ENCODE measurements around the gene SFTPD.
"Not testable (repeated sequence)": the region's sequence is repeated elsewhere in the genome, so short reads cannot be mapped to it uniquely, and the experiment has no call there.

Gene SFTPD

GRCh38 chr10:79948976-79949722, at the start of gene SFTPD:
Gene SFTPD (minus strand): TSS chr10:79949105. CDS start chr10:79946659, 2,446 bp downstream.
- no peak for DNase-seq

- peak; percentile 30 for DNase-seq
Observed at GRCh38 chr10:79995979-79996634, 47.2 kb upstream of the SFTPD start.

GRCh38 chr10:79994556-79994955, 45.7 kb upstream of the SFTPD start:
- DNase-seq, result no peak

- DNase-seq, result not testable (repeated sequence)
Observed at GRCh38 chr10:79988199-79988598, 39.3 kb upstream of the SFTPD start.

- not testable (repeated sequence) for DNase-seq
Observed at GRCh38 chr10:79986661-79987060, 37.8 kb upstream of the SFTPD start.

GRCh38 chr10:79985481-79986072, 36.7 kb upstream of the SFTPD start:
- no peak for DNase-seq

- no peak for DNase-seq
Observed at GRCh38 chr10:79984851-79985250, 35.9 kb upstream of the SFTPD start.

GRCh38 chr10:79983286-79983909, 34.5 kb upstream of the SFTPD start:
- no peak for DNase-seq

GRCh38 chr10:79982861-79983260, 34.0 kb upstream of the SFTPD start:
- DNase-seq, result no peak

GRCh38 chr10:79982362-79982800, 33.5 kb upstream of the SFTPD start:
- no peak for DNase-seq

- no peak for DNase-seq
Observed at GRCh38 chr10:79981450-79982361, 32.8 kb upstream of the SFTPD start.

- DNase-seq, result no peak
Observed at GRCh38 chr10:79980711-79981110, 31.8 kb upstream of the SFTPD start.

- DNase-seq, result no peak
Observed at GRCh38 chr10:79979976-79980687, 31.2 kb upstream of the SFTPD start.

- no peak for DNase-seq
Observed at GRCh38 chr10:79979310-79979975, 30.5 kb upstream of the SFTPD start.

GRCh38 chr10:79976999-79977398, 28.1 kb upstream of the SFTPD start:
- no peak for DNase-seq

- DNase-seq, result no peak
Observed at GRCh38 chr10:79970062-79970461, 21.2 kb upstream of the SFTPD start.

- no peak for DNase-seq
Observed at GRCh38 chr10:79947787-79948424, 999 bp downstream of the SFTPD start.

- no peak for DNase-seq
Observed at GRCh38 chr10:79947083-79947415, 1.9 kb downstream of the SFTPD start.

GRCh38 chr10:79946271-79947082, 2.4 kb downstream of the SFTPD start:
- DNase-seq, result no peak

Data from NCI-H1694 treated with DMSO at 0.1 percent for 48 hours (cell line).